Measurements from ENCODE around the gene EPS8. TPM values are rescaled to one million over a fixed set of nuclear protein-coding genes. Genes with fewer than 3 reads are reported as not detected.

EPS8 gene
- polyA plus RNA-seq, 1 donor (not counting 4 experiments of a cell fraction or from before 2014, with no cell fraction given), result 4.0 TPM

DNA sequence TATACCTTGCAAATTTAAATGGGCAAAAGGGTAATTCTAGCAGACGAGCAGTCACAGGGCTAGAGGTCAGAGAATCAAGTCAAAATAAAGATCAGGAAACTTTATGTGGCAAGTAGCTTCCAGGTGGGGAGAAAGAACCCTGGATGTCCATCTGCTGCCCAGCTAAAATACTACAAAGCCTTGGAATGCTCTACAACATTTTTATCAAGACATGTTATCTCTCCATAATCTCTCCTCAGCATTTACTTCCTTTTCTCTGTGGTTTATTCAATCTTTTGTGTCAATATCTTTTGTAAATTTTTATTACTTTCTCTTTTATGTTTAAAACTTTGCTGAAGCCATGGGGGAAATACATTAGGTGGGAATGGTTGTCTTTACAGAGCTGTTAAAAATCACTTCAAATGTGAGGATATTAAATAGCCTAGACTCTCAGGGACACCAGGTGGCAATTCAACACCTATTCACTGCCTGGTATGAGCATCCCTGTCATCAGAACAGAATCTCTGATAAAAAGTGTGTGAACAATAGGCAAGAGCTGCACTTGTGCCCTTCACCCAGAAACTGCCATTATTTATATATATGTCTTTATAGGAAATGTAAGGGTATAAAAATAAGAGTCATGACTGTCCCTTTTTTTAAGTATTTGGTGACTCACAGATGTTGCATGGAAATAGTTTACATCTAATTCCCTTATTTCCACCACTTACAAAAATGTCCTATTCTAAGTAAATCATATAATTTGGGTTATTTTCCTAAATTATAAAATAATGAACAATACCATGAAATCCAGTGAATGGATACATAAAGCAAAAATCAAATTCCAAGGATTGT is 152.9 kb downstream of the EPS8 start:
- FAIRE-seq (no peak), DNase-seq (ENCODE audit: low read depth, low spot score) (no peak)
- H2AFZ ChIP-seq (ENCODE audit: control insufficient read depth, low read length), result no peak overlapping the region
- H3K4me1 ChIP-seq (ENCODE audit: control insufficient read depth, extremely low read depth, insufficient read depth, low read length), result no peaks in the 10 kb centered on the region
- H3K9ac ChIP-seq (ENCODE audit: control insufficient read depth, extremely low read depth, insufficient read depth, low read length), result no peak overlapping the region
- dilution Hi-C loops (cut with MboI; ENCODE audit: extremely low pct_ligation_motif_present, low sequenced_read_pairs), result no loop called here
- no peaks in the 10 kb centered on the region for H3K9me3 ChIP-seq (ENCODE audit: control insufficient read depth, low read depth, low read length)
- no peaks in the 10 kb centered on the region for H4K20me1 ChIP-seq (ENCODE audit: control insufficient read depth, extremely low read depth, insufficient read depth, low read length)
- H3K4me2 ChIP-seq (ENCODE audit: control insufficient read depth, extremely low read depth, insufficient read depth, low read depth, low read length), result no peak overlapping the region
- H3K36me3 ChIP-seq (ENCODE audit: control insufficient read depth in 2 of 2, extremely low read depth in 1 of 2, insufficient read depth in 2 of 2, low read length in 2 of 2), result no peaks in the 10 kb centered on the region
- H3K27me3 ChIP-seq (ENCODE audit: control insufficient read depth, extremely low read depth, insufficient read depth, low read length), result no peaks in the 10 kb centered on the region
- H3K79me2 ChIP-seq (ENCODE audit: control insufficient read depth, insufficient read depth, low read length), result no peaks in the 10 kb centered on the region
- H3K27ac ChIP-seq (ENCODE audit: control insufficient read depth, insufficient read depth, low read length), result no peak overlapping the region
- no peaks in the 10 kb centered on the region for H3K9me1 ChIP-seq (ENCODE audit: control insufficient read depth, extremely low read depth, insufficient read depth, low read length)
- TF ChIP-seq, protein P1, sequence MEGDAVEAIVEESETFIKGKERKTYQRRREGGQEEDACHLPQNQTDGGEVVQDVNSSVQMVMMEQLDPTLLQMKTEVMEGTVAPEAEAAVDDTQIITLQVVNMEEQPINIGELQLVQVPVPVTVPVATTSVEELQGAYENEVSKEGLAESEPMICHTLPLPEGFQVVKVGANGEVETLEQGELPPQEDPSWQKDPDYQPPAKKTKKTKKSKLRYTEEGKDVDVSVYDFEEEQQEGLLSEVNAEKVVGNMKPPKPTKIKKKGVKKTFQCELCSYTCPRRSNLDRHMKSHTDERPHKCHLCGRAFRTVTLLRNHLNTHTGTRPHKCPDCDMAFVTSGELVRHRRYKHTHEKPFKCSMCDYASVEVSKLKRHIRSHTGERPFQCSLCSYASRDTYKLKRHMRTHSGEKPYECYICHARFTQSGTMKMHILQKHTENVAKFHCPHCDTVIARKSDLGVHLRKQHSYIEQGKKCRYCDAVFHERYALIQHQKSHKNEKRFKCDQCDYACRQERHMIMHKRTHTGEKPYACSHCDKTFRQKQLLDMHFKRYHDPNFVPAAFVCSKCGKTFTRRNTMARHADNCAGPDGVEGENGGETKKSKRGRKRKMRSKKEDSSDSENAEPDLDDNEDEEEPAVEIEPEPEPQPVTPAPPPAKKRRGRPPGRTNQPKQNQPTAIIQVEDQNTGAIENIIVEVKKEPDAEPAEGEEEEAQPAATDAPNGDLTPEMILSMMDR (optimal IDR thresholded peaks at IDR 0.05 in 1 of 3, IDR thresholded peaks at IDR 0.05 in 1 of 3, conservative IDR thresholded peaks at IDR 0.05 in 1 of 3; ENCODE audit: extremely low read depth in 1 of 3, insufficient read depth in 2 of 3, low read length in 3 of 3), result no peak
- no peak overlapping the region for H3K4me3 ChIP-seq (ENCODE audit: control insufficient read depth in 2 of 3, extremely low read depth in 1 of 3, insufficient read depth in 2 of 3, low read depth in 1 of 3, low read length in 3 of 3)

DNA sequence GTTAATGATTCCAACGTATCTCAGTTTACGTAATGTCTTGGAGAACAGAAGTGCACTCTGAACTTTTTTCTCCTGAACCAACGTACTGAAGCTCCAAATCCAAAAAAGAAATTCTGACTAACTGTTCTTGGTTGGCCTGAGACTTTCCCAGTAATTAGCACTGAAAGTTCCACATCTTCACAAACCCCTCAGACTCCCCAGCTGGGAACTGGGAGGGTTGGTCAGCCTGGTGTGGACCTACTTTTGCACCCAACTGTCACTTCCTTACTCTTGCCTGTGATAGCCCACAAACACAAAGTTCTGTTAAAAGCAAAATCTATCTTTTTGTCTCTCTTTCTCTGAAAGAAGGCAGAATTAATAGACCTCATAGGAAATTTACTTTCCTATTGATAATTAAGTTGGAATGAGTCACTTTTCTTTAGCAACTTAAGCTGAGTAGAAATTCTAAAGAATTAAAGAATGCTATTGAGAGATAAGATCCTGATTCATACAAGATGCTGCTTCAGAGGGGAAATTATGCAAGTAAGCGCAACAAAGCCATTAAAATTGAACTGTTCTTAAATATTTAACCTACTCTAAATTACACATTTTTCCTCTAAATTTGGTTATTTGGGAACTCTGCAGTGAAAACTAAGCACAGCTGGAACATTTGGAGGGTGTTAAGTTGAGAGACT is 155.0 kb downstream of the EPS8 start:
- dilution Hi-C loops (cut with MboI; ENCODE audit: extremely low pct_ligation_motif_present, low sequenced_read_pairs), result no loop called here
- Histone ChIP-seq H3K79me2 (ENCODE audit: control insufficient read depth, insufficient read depth, low read length) (no peaks in the 10 kb centered on the region), H4K20me1 (ENCODE audit: control insufficient read depth, extremely low read depth, insufficient read depth, low read length) (no peaks in the 10 kb centered on the region), H3K27me3 (ENCODE audit: control insufficient read depth, extremely low read depth, insufficient read depth, low read length) (no peaks in the 10 kb centered on the region), H3K4me2 (ENCODE audit: control insufficient read depth, extremely low read depth, insufficient read depth, low read depth, low read length) (no peak overlapping the region), H3K9me3 (ENCODE audit: control insufficient read depth, low read depth, low read length) (no peaks in the 10 kb centered on the region), H3K36me3 (ENCODE audit: control insufficient read depth in 2 of 2, extremely low read depth in 1 of 2, insufficient read depth in 2 of 2, low read length in 2 of 2) (no peaks in the 10 kb centered on the region), H2AFZ (ENCODE audit: control insufficient read depth, low read length) (no peak overlapping the region), H3K9me1 (ENCODE audit: control insufficient read depth, extremely low read depth, insufficient read depth, low read length) (no peaks in the 10 kb centered on the region), H3K27ac (ENCODE audit: control insufficient read depth, insufficient read depth, low read length) (no peak overlapping the region), H3K9ac (ENCODE audit: control insufficient read depth, extremely low read depth, insufficient read depth, low read length) (no peak overlapping the region), H3K4me1 (ENCODE audit: control insufficient read depth, extremely low read depth, insufficient read depth, low read length) (peaks cover 9% of the 10 kb centered on the region), H3K4me3 (ENCODE audit: control insufficient read depth in 2 of 3, extremely low read depth in 1 of 3, insufficient read depth in 2 of 3, low read depth in 1 of 3, low read length in 3 of 3) (no peak overlapping the region)
- TF ChIP-seq, protein P1 (optimal IDR thresholded peaks at IDR 0.05 in 1 of 3, IDR thresholded peaks at IDR 0.05 in 1 of 3, conservative IDR thresholded peaks at IDR 0.05 in 1 of 3; ENCODE audit: extremely low read depth in 1 of 3, insufficient read depth in 2 of 3, low read length in 3 of 3), result no peak
- TF ChIP-seq EZH2 (IDR thresholded peaks at IDR 0.05; ENCODE audit: low read length), result no peak
- FAIRE-seq (no peak), DNase-seq (ENCODE audit: low read depth, low spot score) (no peak)
